Activated gamma-delta T cell (primary cell): Measurements from ENCODE around the gene FLYWCH1.

Experiments
- DNase-seq: peaks from one replicate; lab custom pipeline; 2025; lab: John Stamatoyannopoulos, UW

Gene FLYWCH1

DNA sequence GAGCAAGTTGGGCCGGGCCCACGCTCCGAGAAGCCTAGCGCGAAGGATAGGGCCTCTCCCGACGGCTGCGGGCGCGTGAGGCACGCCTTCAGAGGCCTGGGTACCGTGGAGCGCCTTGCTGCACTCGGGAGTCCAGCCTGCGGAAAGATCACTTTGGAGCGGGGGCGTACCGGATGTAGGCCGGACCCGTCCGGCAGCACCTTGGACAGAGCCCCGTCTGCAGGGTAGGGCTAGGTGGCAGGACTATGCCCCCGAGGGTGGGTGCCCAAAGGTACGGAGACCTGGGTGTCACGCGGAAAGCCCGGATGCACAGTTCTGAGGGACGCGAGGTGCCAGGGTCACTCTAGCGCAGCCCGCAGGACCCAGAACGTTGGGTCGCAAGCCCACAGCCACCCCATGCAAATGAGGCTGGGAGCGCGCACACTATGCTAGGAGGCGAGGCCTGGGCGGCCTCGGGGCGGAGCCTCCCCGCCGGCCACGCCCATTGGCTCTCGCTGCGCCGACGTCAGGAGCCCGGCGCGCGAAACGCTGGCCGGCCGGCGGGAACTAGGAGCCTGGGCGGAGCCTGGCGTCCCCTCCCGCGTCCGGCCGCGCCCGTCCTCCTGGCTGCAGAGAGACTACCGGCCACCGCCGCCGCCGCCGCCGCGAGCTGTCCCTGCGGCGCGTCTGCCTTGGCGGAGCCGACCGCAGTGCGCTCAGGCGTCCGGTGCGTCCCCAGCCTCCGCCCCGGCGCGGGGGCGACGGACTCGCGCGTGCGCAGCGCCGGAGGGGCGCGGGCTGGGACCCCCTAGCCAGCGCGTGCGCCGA, 57.2 kb downstream of the FLYWCH1 start, which contains the start of gene PAQR4:
PAQR4 (plus strand) TSS at position 611 of the 807 bp plus-strand sequence. CDS start 327 bp downstream, outside the sequence.
- DNase-seq: peak; percentile 63

DNA sequence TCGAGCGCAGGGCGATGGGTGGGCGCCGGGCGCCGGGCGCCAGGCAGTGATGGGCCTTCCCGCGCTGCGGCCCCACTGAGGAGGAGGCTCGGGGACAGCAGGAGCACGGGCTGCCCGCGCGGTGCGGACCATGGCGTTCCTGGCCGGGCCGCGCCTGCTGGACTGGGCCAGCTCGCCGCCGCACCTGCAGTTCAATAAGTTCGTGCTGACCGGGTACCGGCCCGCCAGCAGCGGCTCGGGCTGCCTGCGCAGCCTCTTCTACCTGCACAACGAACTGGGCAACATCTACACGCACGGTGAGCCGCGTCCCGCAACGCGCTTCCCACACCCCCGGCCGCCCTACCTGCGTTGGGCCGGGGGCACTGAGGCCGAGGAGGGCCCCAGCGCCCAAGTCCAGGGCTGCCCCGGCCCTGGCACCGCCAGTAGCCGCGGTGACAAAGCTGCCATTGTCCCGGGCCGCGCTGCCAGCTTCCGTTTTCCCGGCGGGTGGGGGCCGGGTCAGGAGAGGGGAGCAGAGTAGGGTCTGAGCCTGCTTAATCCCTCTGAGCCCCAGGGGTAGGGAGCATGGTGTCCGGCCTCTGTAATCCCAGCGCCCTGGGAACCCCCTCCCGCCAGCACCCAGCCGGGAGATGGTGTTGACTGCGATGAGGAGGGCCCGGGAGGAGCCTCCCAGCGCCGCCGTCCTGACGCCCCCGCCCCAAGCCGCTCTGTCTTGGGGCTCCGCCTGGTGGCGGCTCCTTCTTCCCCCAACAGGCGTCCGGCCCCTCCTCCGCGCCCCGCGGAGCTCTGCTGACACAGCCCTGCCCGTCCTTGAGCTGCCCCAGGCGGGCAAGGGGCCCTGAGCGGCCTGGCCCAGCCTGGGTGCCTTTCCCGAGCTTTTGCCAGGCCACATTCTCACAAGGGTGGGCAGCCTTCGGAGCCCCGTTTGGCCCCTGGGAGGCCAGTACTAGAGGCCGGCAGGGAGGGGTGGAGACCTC, 58.1 kb downstream of the FLYWCH1 start:
- peak; percentile 49 for DNase-seq

DNA sequence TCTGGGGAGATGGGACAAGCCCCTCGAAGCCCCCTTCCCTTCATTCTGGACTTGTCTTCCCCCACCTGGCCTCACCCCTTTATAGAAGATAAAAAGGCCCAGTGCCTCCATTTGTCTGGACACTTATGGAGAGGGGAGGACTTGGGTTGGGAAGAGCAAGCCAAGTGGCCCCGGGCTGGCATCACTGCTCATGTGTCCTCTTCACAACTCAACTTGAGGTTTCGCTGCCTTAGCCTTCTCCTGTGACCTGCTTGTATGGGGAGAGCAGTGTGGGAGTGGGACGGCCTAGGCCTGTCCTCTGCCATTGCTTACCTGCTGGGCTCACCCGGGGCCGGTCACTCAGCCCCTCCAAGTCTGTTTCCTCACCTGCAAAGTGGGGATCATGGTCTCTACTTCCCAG, 58.8 kb downstream of the FLYWCH1 start:
- DNase-seq: no peak

- DNase-seq: no peak
Observed at GRCh38 chr16:2971134-2971984, 59.6 kb downstream of the FLYWCH1 start.

DNA sequence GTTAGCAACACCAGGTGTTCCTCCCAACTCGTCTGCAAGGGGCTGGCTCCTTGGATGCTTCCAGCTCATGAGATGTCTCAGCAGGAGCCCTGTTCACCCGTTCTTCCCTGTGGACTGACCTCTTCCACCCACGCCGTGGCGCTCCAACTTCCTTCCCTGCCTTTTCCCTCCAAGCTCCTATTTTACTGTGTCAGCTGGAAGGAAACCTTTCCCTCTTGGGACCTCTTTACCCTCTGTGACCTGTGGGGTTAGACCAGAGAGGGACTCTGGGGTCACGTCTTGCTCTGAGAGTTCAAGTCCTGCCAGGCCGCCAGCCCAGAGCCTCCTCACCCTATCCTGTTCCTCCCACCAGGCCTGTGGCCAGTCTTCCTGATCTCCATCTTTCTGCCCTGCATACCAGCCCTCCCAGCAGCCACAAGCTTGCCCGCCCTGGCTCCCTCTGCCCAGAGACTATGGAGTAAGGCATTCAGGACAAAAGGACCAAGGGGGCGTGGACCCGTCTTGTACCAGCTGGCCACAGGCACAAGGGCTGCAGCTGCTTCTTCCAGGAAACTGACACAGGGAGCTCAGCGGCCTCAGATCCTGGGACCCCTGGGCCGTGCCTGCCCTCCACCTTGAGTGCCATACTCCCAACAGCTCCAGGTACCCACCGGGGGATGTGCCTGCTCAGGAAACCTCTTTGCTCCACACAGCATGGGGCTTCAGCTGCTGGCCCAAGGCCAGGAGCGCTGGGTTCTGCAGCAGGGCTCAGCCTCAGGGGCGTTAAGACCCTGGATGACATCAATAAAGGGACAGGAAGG, 60.5 kb downstream of the FLYWCH1 start:
- no peak for DNase-seq

DNA sequence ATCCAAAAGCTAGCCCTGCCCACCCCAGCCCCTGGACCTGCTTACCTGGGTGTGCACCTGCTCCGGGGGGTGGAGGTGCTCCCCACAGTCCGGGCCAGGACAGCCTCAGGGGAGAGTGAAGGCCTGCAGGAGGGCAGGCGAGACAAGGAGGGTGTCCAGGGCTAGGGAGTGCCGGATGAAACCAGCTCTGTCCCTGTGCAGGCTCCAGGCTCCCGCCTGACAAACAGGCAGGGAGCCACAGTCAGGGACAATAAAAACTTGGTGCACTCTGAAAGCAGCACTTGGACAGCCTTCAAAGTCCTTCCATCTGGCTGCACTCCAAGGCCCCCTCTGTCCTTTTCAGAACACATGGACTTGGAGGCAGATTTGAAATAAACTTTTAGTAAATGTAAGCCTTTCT, 61.4 kb downstream of the FLYWCH1 start:
- no peak for DNase-seq

DNA sequence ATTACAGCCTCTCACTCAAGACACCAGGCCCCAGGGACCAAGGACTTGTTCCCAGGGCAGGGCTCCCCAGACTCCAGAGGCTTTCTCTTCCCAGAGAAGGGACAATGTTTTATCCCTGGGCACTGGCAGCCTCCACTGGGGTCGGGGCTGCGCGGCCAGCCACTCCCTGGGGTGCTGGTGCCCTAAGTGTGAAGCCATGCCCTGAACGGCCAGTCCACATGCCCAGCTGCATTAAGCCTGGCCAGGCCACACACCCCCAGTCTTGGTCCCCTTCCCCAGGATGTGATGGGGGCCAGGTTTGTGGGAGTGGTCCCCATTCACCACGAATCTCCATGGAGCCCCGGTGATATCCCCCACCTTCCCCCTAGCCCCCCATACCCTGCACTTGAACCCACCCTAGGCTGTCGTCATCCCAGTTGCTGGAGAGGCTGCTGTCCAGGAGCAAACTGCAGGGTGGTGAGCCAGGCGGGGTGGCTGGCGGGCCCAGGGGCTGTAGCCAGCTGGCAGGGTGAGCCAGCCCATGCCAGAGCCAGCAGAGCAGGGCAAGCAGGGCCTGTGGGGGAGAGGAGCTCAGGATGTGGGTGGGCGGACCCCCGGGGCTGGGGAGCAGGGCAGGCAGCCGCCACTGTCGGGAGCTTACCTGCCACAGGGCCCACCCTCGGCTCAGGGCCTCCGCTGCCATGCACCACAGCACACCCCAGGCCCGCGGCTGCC, 62.0 kb downstream of the FLYWCH1 start:
- no peak for DNase-seq

DNA sequence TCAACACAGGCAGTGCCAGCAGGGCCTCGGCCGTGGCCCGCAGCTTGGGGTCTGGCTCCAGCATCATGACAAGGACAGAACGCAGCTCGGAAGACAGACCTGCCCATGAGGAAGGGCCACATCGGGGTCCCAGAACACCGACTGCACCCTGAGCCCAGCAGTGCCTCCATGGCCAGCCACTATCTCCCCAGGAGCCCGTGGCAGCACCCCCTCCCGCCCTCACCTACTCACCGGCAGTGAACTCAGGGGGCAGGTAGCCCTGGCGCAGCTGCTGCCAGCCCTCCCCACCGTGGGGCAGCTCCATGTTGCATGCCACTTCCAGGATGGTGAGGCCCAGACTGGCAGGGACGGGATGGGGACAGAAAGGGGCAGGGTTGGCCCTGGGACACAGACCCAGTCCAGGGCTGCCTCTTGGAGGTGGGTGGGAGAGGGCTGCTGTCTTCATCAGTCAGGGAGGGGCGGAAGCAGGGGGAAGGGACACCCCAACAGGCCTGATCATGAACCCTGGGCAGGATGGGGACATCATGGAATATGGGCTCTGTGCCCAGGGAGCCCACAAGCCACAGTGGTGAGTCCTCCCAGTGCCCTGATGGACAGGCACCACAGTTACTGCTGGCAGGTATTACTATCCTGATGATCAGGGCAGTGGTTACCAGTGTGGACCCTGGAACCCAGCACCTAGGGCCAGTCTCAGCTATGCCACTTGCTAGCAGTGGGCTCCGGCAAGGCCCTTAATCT, 62.8 kb downstream of the FLYWCH1 start:
- no peak for DNase-seq

DNA sequence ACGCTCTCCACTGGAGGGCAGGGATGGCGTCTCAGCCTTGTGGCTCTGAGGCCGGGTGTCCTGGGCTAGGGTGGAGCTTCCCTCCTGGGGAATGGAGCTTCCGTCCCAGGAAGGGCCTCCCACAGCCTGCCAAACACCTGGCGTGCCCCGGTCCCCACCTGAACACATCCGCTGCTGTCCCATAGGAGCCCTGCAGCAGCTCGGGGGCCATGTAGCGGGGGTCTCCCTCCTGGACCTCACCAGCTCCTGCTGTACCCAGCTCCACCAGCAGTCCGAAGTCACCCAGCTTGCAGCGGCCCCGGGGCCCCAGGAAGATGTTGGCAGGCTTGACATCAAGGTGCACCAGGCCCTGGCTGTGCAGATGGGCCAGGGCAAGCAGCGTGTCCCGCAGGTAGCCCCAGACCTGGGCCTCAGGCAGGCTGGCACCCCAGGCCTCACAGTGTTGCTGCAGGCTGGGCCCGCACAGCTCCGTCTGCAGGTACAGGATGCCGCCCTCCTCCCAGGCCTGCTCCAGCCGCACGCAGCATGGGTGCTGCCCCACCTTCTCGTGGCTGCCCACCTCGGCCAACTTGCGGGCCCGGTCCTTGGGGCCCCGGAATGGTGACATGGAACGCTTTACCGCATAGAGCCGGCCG, 63.5 kb downstream of the FLYWCH1 start:
- DNase-seq: no peak

GRCh38 chr16:2976201-2976600, 64.5 kb downstream of the FLYWCH1 start:
- no peak for DNase-seq

DNA sequence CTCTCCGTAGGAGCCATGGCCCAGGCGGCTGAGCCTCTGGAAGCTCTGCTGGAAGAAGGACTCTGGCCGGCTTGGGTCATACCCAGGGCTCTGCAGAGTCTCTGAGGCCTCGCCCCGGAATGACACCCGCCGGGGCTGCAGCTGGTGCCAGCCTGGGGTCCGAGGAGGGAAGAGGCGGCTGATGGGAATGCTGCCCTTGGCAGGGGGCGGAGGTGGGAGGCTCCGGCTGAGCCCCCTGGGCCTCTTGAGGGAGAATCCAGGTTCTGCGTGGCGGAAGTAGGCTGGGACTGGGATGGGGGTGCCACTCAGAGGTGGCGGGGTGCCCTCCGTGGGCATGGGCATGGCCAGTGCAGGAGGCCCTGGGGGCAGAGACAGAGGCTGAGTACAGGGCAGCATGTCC, 64.9 kb downstream of the FLYWCH1 start:
- no peak for DNase-seq

DNA sequence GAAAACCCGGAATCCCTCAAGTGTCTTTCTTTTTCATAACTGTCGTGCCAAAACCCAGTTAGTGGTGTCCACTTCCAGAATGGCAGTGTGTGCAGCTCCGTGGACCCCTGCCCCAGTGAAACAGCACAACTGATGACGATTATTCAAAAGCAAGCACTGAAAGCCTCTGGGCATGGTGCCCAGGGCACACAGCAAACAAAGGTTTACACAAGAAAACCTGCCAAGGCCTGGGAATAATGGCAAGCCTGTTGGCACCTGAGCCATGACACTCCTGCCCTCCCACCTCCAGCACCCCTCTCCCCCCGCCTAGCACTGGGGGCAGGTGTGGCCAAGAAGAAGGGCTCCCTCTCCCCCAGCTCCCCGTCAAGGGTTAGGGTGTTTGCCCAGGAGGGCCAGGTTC, 65.7 kb downstream of the FLYWCH1 start:
- DNase-seq: no peak

- no peak for DNase-seq
Observed at GRCh38 chr16:2979669-2980226, 68.0 kb downstream of the FLYWCH1 start.

- peak; percentile 88 for DNase-seq
Observed at GRCh38 chr16:2980227-2981176, 68.8 kb downstream of the FLYWCH1 start, which contains the start of gene PKMYT1. Gene PKMYT1 (minus strand): TSS chr16:2980446. CDS start chr16:2979657, 789 bp downstream.

DNA sequence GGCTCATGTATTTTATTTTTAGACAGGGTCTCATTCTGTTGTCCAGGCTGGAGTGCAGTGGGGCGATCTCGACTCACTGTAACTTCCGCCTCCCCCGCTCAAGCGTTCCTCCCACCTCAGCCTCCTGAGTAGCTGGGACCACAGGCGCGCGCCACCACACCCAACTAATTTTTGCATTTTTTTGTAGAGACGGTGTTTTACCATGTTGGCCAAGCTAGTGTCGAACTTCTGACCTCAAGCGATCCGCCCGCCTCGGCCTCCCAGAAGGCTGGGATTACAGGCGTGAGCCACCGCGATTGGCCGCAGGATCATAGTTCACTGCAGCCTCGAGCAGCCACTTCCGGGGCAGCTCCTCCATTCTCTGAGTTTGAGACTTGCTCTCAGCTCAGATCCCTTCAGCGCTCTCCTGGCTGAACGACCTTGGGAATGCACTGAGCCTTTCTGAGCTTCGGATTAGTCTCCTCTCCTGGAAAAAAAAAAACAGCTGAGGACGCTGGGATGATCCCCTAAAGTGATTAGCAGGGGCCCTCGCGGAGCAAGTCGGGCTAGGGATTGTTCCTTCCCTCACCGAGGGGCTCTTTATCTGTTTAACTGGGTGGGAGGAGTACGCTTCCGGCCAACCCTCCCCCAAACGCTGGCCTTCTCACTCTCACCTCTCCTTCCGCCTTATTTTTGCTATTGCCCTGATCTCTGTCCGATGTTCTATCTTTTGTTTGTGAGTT, 69.6 kb downstream of the FLYWCH1 start:
- DNase-seq: no peak

DNA sequence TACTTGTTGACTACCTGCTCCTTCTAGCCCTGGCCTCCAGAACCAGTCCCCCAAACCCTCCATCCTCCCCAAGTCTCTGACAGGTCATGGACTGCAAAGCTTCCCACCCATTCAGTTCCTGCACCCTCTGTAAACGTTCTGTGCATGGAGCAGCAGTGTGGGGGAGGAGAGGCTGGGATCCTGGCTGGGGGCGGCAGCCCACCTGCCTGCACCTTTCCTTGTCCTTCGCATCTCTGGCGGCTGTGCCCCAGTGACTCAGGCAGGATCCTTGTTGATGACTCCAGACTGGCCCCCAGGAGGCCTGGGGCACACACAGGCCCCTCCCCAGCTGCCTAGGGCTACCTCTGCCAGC, 70.1 kb downstream of the FLYWCH1 start:
- no peak for DNase-seq

DNA sequence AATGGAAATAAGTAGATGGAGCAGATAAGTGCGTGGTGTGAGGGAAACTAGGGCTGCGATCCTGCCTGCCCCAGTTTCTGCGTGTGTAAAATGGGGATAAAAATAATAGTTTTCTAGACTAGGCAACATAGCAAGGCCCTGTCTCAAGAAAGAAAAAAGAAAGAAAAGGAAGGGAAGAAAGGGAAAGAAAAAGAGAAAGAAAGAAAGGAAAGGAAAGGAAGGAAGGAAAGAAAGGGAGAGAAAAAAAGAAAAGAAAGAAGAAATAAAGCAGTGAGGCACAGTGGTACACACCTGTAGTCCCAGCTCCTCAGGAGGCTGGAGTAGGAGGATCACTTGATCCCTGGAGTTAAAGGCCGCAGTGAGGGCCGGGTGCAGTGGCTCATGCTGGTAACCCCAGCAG, 70.7 kb downstream of the FLYWCH1 start:
- DNase-seq: no peak
